Measurements from ENCODE around the gene CRACR2A. TPM values are rescaled to one million over a fixed set of nuclear protein-coding genes. Genes with fewer than 3 reads are reported as not detected.
A peak's percentile ranks its signal among the peaks of the same experiment; 100 is the strongest.

CRACR2A gene
- total and polyA plus RNA-seq, 10 of the 15 experiments (the other 5 are each of a cell fraction or from before 2014, with no cell fraction given) = 2.1 to 18.0 (median 13.2) TPM

DNA sequence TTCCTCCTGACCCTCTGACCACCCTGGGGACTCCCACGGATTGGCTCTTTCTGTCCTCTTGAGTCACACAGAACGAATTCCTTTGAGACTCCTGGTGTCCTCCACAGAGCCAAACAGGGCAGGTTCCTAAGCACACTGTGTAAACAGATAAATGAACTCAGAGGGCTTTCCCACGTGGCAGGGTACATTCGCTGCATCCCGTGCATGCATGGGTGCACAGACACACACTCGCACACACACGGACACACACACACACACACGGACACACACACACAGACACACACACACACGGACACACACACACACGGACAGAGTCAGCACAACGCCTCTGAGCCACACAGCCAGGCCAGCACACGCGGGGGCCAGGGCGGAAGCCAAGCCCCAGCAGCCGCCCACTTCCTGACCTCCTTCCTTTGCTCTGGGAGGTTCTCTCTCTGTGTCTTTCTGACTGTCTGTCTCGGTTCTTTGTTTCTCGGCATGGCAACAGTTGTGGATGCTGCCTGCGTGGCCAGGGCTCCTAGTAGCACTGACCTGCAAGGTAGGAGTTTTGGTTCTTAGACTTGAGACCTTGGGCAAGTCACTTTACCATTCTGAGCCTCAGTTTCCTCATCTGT is 706 bp downstream of the CRACR2A start (continued):
- TF ChIP-seq, protein P1, sequence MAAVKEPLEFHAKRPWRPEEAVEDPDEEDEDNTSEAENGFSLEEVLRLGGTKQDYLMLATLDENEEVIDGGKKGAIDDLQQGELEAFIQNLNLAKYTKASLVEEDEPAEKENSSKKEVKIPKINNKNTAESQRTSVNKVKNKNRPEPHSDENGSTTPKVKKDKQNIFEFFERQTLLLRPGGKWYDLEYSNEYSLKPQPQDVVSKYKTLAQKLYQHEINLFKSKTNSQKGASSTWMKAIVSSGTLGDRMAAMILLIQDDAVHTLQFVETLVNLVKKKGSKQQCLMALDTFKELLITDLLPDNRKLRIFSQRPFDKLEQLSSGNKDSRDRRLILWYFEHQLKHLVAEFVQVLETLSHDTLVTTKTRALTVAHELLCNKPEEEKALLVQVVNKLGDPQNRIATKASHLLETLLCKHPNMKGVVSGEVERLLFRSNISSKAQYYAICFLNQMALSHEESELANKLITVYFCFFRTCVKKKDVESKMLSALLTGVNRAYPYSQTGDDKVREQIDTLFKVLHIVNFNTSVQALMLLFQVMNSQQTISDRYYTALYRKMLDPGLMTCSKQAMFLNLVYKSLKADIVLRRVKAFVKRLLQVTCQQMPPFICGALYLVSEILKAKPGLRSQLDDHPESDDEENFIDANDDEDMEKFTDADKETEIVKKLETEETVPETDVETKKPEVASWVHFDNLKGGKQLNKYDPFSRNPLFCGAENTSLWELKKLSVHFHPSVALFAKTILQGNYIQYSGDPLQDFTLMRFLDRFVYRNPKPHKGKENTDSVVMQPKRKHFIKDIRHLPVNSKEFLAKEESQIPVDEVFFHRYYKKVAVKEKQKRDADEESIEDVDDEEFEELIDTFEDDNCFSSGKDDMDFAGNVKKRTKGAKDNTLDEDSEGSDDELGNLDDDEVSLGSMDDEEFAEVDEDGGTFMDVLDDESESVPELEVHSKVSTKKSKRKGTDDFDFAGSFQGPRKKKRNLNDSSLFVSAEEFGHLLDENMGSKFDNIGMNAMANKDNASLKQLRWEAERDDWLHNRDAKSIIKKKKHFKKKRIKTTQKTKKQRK (IDR thresholded peaks at IDR 0.05; ENCODE audit: low read depth, low read length) = no peak
- TF ChIP-seq FOS (IDR thresholded peaks at IDR 0.05; ENCODE audit: borderline replicate concordance, extremely low read depth, insufficient read length) (no peak), FOXM1 (IDR thresholded peaks at IDR 0.05; ENCODE audit: low read depth, low read length) (no peak), REST (IDR thresholded peaks at IDR 0.05; ENCODE audit: low read depth, low read length) (no peak), SREBF1 (IDR thresholded peaks at IDR 0.05; ENCODE audit: low read length) (no peak), RAD51 (IDR thresholded peaks at IDR 0.05) (no peak), NRF1 (conservative IDR thresholded peaks at IDR 0.05; ENCODE audit: low read depth, low read length) (no peak), JUNB (IDR thresholded peaks at IDR 0.05) (no peak), PBX3 (IDR thresholded peaks at IDR 0.05; ENCODE audit: insufficient replicate concordance, low read depth, low read length) (no peak), ASH2L (IDR thresholded peaks at IDR 0.05; ENCODE audit: borderline replicate concordance, low read depth) (no peak), SREBF2 (IDR thresholded peaks at IDR 0.05; ENCODE audit: low read length) (no peak), YY1 (IDR thresholded peaks at IDR 0.05; ENCODE audit: low read depth, low read length) (no peak), PRDM15 (CRISPR knock-in tag; IDR thresholded peaks at IDR 0.05) (no peak), NR2C2 (IDR thresholded peaks at IDR 0.05; ENCODE audit: borderline replicate concordance, control insufficient read depth, insufficient read length, low read depth) (no peak), NFXL1 (IDR thresholded peaks at IDR 0.05; ENCODE audit: borderline replicate concordance) (no peak), PML (IDR thresholded peaks at IDR 0.05; ENCODE audit: low read length) (0 out of 2 replicates have a peak, but pooled peaks have one; percentile 56), MYB (IDR thresholded peaks at IDR 0.05; ENCODE audit: borderline replicate concordance, low read depth, low read length) (no peak), ESRRA (IDR thresholded peaks at IDR 0.05; ENCODE audit: low read length) (no peak)

Data from GM12878 (cell line).